GM13977 (cell line): ENCODE data around the gene UBL4A.

Experiments
- DNase-seq: peaks from one replicate; pipeline ENCODE4 v3.0.0; 2012; ENCODE audit warnings: low spot score
- in situ Hi-C: fragments of 300-500 bp; cut with MboI; formaldehyde crosslinking; loops from one replicate; pipeline ENCODE4 v1.12.0; 2022; ENCODE audit warnings: low sequenced_read_pairs, low pct_unique_long_range_greater_than_20kb, mixed read lengths, inconsistent platforms; ENCODE audit not compliant: unreplicated experiment
- TF ChIP-seq, protein P1 (sequence below): IDR thresholded peaks from 2 replicates; pipeline ENCODE4 v1.5.1; 2012; ENCODE audit warnings: mild to moderate bottlenecking, control low read depth; ENCODE audit not compliant: insufficient read depth; ENCODE audit errors: extremely low read depth, missing control alignments

The UBL4A gene

DNA sequence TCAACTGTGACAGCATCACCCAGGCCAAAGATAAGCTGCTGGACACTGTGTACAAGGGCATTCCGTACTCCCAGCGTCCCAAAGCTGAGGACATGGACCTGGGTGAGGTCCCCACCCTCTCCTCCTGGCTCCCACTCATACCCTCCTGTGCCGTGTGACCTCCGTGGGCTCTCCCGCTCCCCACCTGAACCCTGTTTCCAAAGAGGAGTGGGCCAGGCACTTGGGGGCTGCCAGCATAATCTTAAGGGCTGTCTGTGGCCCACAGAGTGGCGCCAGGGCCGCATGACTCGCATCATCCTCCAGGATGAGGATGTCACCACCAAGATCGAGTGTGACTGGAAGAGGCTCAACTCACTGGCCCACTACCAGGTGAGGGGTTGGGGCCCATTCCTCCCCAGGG, 17.3 kb downstream of the UBL4A start:
- DNase-seq, result no peak

DNA sequence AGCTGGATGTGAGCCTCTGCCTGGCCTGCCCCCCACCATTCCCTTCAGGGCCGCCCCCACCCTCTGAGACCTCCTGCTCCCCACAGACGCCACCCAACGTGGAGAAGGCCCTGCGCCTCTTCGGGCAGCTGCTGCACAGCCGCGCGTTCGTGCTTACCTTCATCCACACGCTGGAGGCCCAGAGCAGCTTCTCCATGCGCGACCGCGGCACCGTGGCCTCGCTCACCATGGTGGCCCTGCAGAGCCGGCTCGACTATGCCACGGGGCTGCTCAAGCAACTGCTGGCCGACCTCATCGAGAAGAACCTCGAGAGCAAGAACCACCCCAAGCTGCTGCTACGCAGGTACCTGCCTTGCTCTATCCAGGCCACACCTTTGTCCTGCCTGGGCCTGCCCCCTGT, 18.2 kb downstream of the UBL4A start:
- TF ChIP-seq, protein P1, sequence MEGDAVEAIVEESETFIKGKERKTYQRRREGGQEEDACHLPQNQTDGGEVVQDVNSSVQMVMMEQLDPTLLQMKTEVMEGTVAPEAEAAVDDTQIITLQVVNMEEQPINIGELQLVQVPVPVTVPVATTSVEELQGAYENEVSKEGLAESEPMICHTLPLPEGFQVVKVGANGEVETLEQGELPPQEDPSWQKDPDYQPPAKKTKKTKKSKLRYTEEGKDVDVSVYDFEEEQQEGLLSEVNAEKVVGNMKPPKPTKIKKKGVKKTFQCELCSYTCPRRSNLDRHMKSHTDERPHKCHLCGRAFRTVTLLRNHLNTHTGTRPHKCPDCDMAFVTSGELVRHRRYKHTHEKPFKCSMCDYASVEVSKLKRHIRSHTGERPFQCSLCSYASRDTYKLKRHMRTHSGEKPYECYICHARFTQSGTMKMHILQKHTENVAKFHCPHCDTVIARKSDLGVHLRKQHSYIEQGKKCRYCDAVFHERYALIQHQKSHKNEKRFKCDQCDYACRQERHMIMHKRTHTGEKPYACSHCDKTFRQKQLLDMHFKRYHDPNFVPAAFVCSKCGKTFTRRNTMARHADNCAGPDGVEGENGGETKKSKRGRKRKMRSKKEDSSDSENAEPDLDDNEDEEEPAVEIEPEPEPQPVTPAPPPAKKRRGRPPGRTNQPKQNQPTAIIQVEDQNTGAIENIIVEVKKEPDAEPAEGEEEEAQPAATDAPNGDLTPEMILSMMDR, result no peak
- in situ Hi-C loops, result no loop called here
- DNase-seq, result no peak

More for the DNA sequence above, 17.3 kb downstream of the UBL4A start:
- in situ Hi-C loops, result no loop called here
- TF ChIP-seq, protein P1, result no peak

DNA sequence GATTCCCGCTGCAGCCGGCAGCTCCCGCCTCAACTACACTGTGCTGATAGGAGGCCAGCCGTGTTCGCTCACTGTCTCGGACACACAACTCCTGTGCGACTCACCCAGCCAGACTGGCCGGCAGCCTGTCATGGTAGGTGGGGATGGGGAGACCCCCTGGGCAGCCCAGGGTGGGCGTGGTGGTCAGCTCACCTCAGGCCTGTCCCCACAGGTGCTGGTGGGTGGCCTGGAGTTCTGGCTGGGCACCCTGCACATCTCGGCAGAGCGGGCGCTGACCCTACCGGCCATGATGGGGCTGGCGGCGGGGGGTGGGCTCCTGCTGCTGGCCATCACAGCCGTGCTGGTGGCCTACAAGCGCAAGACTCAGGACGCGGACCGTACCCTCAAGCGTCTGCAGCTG, 18.9 kb downstream of the UBL4A start:
- DNase-seq, result no peak
- TF ChIP-seq, protein P1, result no peak
- in situ Hi-C loops, result no loop called here

DNA sequence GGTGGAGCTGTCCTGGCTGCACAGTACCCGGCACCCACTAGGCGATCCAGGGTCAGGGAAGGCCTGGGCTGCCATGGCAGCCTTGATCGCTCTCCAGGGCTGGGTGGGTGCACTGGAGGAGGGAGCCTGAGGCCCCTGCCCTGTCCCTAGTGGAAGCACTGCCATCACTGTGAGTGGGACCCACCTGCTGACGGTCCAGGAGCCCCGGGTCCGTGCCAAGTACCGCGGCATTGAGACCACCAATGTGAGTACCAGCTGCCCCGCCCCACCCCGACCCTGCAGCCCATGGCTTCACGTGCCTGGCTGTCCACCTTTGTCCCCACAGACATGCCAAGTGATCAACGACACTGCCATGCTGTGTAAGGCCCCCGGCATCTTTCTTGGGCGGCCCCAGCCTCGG, 19.5 kb downstream of the UBL4A start:
- no peak for DNase-seq
- in situ Hi-C loops, result no loop called here
- TF ChIP-seq, protein P1, result no peak

DNA sequence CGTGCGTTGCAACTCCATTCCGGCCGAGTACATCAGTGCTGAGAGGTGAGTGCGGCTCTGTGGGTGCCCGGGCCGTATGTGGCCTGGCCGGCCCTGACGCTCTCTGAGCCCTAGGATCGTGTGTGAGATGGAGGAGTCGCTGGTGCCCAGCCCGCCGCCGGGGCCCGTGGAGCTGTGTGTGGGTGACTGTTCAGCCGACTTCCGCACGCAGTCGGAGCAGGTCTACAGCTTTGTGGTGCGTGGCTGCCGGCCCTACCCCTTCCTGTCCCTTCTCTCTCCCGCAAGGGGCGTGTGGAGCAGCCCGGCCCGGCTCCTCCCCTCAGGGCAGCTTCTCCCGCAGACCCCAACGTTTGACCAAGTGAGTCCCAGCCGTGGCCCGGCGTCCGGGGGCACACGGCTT, 20.4 kb downstream of the UBL4A start:
- in situ Hi-C loops, result no loop called here
- no peak for DNase-seq
- TF ChIP-seq, protein P1, result no peak

DNA sequence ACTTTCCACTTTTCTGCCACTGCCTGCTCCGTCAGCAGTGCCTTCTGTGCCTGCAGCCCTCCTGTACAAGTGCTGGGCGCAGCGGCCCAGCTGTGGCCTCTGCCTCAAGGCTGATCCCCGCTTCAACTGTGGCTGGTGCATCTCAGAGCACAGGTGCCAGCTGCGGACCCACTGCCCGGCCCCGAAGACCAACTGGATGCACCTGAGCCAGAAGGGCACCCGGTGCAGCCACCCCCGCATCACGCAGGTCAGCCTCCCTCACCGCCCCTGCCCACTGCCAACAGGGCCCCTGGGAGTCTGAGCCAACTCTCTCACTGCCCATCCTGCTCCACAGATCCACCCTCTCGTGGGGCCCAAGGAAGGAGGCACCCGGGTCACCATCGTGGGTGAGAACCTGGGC, 20.8 kb downstream of the UBL4A start:
- TF ChIP-seq, protein P1, result no peak
- in situ Hi-C loops, result no loop called here
- no peak for DNase-seq

DNA sequence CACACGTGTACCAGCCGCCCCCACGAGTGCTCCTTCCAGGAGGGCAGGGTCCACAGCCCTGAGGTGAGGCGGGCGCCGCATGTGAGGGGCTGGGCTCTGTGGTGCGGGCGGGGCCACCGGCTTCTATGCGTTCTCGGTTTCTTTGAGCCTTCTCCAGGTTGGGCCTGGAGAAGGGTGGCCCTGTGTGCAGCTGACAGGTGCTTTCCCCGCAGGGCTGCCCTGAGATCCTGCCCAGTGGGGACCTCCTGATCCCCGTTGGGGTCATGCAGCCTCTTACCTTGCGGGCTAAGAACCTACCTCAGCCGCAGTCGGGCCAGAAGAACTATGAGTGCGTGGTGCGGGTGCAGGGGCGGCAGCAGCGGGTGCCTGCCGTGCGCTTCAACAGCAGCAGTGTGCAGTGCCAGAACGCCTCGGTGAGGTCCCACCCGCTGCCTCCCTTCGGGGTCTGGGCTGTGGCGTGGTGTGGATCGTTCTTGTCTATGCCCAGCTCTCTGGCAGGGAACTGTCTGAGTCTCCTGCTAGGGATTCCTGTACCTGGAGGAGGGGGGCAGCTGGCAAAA, 21.5 kb downstream of the UBL4A start:
- DNase-seq, result no peak
- TF ChIP-seq, protein P1, result no peak
- in situ Hi-C loops, result no loop called here
